ENCODE results near the gene R3HCC1L.

GRCh38 chr10:98224996-98225395 is 90.5 kb downstream of the R3HCC1L start:
- TF ChIP-seq PATZ1 (CRISPR knock-in tag; IDR thresholded peaks at IDR 0.05; ENCODE audit: borderline replicate concordance) (no peak), ZNF70 (CRISPR knock-in tag; IDR thresholded peaks at IDR 0.05) (no peak), ARNTL (CRISPR knock-in tag; IDR thresholded peaks at IDR 0.05; ENCODE audit: borderline replicate concordance, low read depth) (no peak), POU6F1 (CRISPR knock-in tag; IDR thresholded peaks at IDR 0.05; ENCODE audit: borderline replicate concordance, low read depth) (no peak)
